Measurements from ENCODE around the gene NXN.
"Not testable (repeated sequence)": the region's sequence is repeated elsewhere in the genome, so short reads cannot be mapped to it uniquely, and the experiment has no call there.

The NXN gene

GRCh38 chr17:795721-796120 lies 183.9 kb downstream of the NXN start:
- peaks cover 4% of the 10 kb centered on the region; the same call in 1 of the 2 replicates for H3K4me1 ChIP-seq (ENCODE audit: control insufficient read depth, insufficient read depth, low read length)
- H3K27me3 ChIP-seq (ENCODE audit: control insufficient read depth, insufficient read depth, low read length), result no peaks in the 10 kb centered on the region
- no peak overlapping the region for H3K27ac ChIP-seq (ENCODE audit: low read depth, low read length)
- no peak overlapping the region for H3K4me3 ChIP-seq (ENCODE audit: low read depth, low read length)
- H3K36me3 ChIP-seq (ENCODE audit: control insufficient read depth, insufficient read depth, low read length), result peaks cover 52% of the 10 kb centered on the region
- H3K9me3 ChIP-seq (ENCODE audit: control insufficient read depth, insufficient read depth, low read depth, low read length), result no peaks in the 10 kb centered on the region
- no peak overlapping the region for H3K9ac ChIP-seq (ENCODE audit: low read length)

DNA sequence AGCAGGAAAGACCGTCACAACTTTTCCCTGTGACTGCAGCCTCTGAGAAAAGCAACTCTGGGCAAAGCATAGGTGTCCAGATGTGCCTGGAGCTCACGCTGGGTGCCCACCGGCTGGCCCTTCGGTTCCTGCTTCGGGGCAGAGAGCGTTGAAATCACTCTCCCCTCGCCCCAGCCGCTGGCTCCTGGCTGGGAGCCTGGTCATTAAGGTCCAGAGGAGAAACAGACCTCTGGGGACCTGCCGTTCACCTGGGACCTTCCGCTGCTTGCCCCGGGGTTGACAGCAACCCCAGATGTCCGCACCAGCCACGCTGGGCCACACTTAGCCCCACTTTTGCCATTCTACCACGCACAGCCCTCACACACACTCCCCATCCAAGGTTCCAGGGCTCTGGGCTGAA lies 184.3 kb downstream of the NXN start:
- Histone ChIP-seq H3K4me1 (ENCODE audit: control insufficient read depth, insufficient read depth, low read length) (peaks cover 4% of the 10 kb centered on the region; the same call in 1 of the 2 replicates), H3K27me3 (ENCODE audit: control insufficient read depth, insufficient read depth, low read length) (no peaks in the 10 kb centered on the region), H3K9ac (ENCODE audit: low read length) (peak overlapping the region; percentile 11), H3K4me3 (ENCODE audit: low read depth, low read length) (no peak overlapping the region), H3K9me3 (ENCODE audit: control insufficient read depth, insufficient read depth, low read depth, low read length) (no peaks in the 10 kb centered on the region), H3K27ac (ENCODE audit: low read depth, low read length) (no peak overlapping the region), H3K36me3 (ENCODE audit: control insufficient read depth, insufficient read depth, low read length) (peaks cover 48% of the 10 kb centered on the region)

DNA sequence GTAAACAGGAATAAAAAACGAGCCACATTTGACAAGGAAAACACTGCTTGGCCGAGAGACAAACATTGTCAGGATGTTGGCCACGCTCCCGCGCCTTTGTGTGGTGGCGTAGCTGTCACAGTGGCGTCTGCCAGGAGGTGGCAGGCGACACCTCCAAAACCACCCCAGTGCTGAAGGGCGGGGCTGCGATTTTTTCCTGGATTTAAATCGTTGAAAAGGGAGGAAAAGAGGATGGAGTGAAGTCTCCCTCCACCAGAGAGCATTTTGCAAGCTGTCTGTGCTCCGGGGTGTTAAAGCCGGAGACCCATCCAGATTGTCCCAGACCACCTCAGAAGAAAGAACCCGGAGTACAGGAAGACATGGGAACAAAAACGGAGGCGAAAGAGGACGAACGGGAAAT lies 184.7 kb downstream of the NXN start:
- H3K36me3 ChIP-seq (ENCODE audit: control insufficient read depth, insufficient read depth, low read length), result peaks cover 45% of the 10 kb centered on the region
- H3K4me1 ChIP-seq (ENCODE audit: control insufficient read depth, insufficient read depth, low read length), result peaks cover 6% of the 10 kb centered on the region; the same call in 1 of the 2 replicates
- H3K9ac ChIP-seq (ENCODE audit: low read length), result peak overlapping the region; percentile 11
- no peak overlapping the region for H3K27ac ChIP-seq (ENCODE audit: low read depth, low read length)
- no peaks in the 10 kb centered on the region for H3K27me3 ChIP-seq (ENCODE audit: control insufficient read depth, insufficient read depth, low read length)
- H3K9me3 ChIP-seq (ENCODE audit: control insufficient read depth, insufficient read depth, low read depth, low read length), result no peaks in the 10 kb centered on the region
- no peak overlapping the region for H3K4me3 ChIP-seq (ENCODE audit: low read depth, low read length)

GRCh38 chr17:792277-792676 lies 187.3 kb downstream of the NXN start:
- no peak overlapping the region for H3K27ac ChIP-seq (ENCODE audit: low read depth, low read length)
- H3K9ac ChIP-seq (ENCODE audit: low read length), result no peak overlapping the region
- no peaks in the 10 kb centered on the region for H3K9me3 ChIP-seq (ENCODE audit: control insufficient read depth, insufficient read depth, low read depth, low read length)
- H3K27me3 ChIP-seq (ENCODE audit: control insufficient read depth, insufficient read depth, low read length), result no peaks in the 10 kb centered on the region
- H3K4me1 ChIP-seq (ENCODE audit: control insufficient read depth, insufficient read depth, low read length), result peaks cover 12% of the 10 kb centered on the region; the same call in 1 of the 2 replicates
- no peak overlapping the region for H3K4me3 ChIP-seq (ENCODE audit: low read depth, low read length)
- peaks cover 56% of the 10 kb centered on the region for H3K36me3 ChIP-seq (ENCODE audit: control insufficient read depth, insufficient read depth, low read length)

DNA sequence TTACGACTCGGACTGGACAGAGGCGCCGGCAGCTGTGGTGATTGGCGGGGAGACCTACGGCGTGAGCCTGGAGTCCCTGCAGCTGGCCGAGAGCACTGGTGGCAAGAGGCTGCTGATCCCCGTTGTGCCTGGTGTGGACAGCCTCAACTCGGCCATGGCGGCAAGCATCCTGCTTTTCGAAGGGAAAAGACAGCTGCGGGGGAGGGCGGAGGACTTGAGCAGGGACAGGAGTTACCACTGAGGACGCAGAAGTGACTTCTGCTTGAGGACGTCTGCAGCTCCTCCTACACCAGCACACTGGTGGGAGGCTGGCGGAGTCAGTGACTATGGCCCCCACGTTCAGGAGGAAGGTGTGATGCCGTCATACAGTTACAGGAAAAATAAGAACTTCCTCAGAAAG lies 187.7 kb downstream of the NXN start:
- Histone ChIP-seq H3K9ac (ENCODE audit: low read length) (no peak overlapping the region), H3K9me3 (ENCODE audit: control insufficient read depth, insufficient read depth, low read depth, low read length) (no peaks in the 10 kb centered on the region), H3K4me3 (ENCODE audit: low read depth, low read length) (no peak overlapping the region), H3K27ac (ENCODE audit: low read depth, low read length) (no peak overlapping the region), H3K27me3 (ENCODE audit: control insufficient read depth, insufficient read depth, low read length) (no peaks in the 10 kb centered on the region), H3K36me3 (ENCODE audit: control insufficient read depth, insufficient read depth, low read length) (peaks cover 51% of the 10 kb centered on the region), H3K4me1 (ENCODE audit: control insufficient read depth, insufficient read depth, low read length) (peaks cover 12% of the 10 kb centered on the region; the same call in 1 of the 2 replicates)

DNA sequence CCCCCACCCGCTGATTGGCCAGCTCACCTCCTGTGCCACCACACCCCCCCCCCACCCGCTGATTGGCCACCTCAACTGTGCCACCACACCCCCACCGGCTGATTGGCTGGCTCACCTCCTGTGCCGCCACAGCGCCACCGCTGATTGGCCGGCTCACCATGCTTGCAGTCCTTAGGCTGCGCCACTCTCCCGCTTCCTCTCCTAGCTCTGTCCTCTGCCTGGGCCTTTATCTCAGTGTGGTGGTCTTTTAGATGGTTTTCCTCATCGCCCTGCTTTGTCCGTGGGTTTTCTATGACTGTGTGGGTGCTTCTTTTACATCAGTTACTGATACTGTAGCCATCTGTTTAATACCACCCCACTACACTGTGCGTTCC lies 188.7 kb downstream of the NXN start:
- H3K36me3 ChIP-seq (ENCODE audit: control insufficient read depth, insufficient read depth, low read length), result peaks cover 45% of the 10 kb centered on the region
- H3K27ac ChIP-seq (ENCODE audit: low read depth, low read length); H3K9me3 ChIP-seq (ENCODE audit: control insufficient read depth, insufficient read depth, low read depth, low read length); H3K9ac ChIP-seq (ENCODE audit: low read length); H3K27me3 ChIP-seq (ENCODE audit: control insufficient read depth, insufficient read depth, low read length): not testable (repeated sequence)
- H3K4me3 ChIP-seq (ENCODE audit: low read depth, low read length), result peak overlapping the region; percentile 14; the same call in 1 of the 2 replicates
- peaks cover 12% of the 10 kb centered on the region; the same call in 1 of the 2 replicates for H3K4me1 ChIP-seq (ENCODE audit: control insufficient read depth, insufficient read depth, low read length)

GRCh38 chr17:789931-790873 lies 189.4 kb downstream of the NXN start:
- peaks cover 11% of the 10 kb centered on the region; the same call in 1 of the 2 replicates for H3K4me1 ChIP-seq (ENCODE audit: control insufficient read depth, insufficient read depth, low read length)
- H3K4me3 ChIP-seq (ENCODE audit: low read depth, low read length), result peak overlapping the region; percentile 19; the same call in 1 of the 2 replicates
- not testable (repeated sequence) for H3K9me3 ChIP-seq (ENCODE audit: control insufficient read depth, insufficient read depth, low read depth, low read length); H3K27me3 ChIP-seq (ENCODE audit: control insufficient read depth, insufficient read depth, low read length); H3K27ac ChIP-seq (ENCODE audit: low read depth, low read length); H3K9ac ChIP-seq (ENCODE audit: low read length)
- peaks cover 43% of the 10 kb centered on the region for H3K36me3 ChIP-seq (ENCODE audit: control insufficient read depth, insufficient read depth, low read length)

DNA sequence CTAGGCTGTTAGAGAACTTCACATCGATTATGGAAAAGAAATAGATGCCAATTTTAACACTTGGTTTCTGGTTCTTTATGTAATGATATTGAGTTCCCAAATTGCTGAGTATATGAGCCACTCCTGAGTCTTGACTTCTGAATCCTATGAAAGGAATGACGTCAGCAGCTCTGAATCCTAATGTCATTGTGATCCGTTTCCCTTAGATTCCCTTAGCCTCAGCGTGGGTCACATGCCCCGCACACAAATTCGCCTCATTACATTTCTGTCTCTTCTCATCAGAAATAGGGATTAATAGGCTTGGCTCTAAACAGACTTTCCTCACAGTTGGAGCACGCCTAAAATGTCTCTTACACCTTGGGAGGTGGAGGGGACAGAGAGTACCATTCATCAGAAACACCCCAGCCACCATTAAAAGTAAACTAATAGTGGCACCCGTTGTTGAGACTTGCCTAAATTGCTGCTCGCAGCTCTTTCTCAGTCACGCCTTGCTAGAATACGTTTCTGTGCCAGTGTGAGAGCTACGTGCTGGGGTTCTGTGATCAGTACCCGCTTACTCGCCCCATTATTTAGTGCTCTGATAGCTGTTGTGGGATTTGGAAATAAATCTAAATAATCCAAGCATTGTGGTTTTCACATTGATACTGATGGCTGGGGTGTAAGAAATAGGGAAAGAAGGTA lies 190.3 kb downstream of the NXN start:
- Histone ChIP-seq H3K9ac (ENCODE audit: low read length) (no peak overlapping the region), H3K9me3 (ENCODE audit: control insufficient read depth, insufficient read depth, low read depth, low read length) (no peaks in the 10 kb centered on the region), H3K27ac (ENCODE audit: low read depth, low read length) (no peak overlapping the region), H3K27me3 (ENCODE audit: control insufficient read depth, insufficient read depth, low read length) (no peaks in the 10 kb centered on the region), H3K4me1 (ENCODE audit: control insufficient read depth, insufficient read depth, low read length) (peaks cover 8% of the 10 kb centered on the region; the same call in 1 of the 2 replicates), H3K4me3 (ENCODE audit: low read depth, low read length) (no peak overlapping the region), H3K36me3 (ENCODE audit: control insufficient read depth, insufficient read depth, low read length) (peaks cover 49% of the 10 kb centered on the region)

DNA sequence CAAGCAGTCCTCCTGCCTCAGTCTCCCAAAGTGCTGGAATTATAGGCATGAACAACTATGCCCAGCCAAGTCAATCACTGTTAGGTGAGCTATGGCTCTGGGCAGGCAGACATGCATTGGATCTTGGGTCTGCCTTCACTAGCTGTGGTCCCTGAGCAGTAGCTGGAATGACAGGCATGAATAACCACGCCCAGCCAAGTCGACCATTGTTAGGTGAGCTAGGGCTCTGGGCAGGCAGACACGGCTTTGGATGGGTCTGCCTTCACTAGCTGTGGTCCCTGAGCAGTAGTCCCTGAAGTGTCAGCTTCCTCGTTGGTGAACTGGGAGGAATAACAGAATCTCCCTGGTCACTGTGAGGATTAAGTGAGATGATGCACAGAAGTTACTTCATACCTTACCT lies 191.0 kb downstream of the NXN start:
- Histone ChIP-seq H3K9me3 (ENCODE audit: control insufficient read depth, insufficient read depth, low read depth, low read length) (no peaks in the 10 kb centered on the region), H3K27me3 (ENCODE audit: control insufficient read depth, insufficient read depth, low read length) (no peaks in the 10 kb centered on the region), H3K27ac (ENCODE audit: low read depth, low read length) (no peak overlapping the region), H3K4me3 (ENCODE audit: low read depth, low read length) (no peak overlapping the region), H3K4me1 (ENCODE audit: control insufficient read depth, insufficient read depth, low read length) (peaks cover 8% of the 10 kb centered on the region; the same call in 1 of the 2 replicates), H3K9ac (ENCODE audit: low read length) (no peak overlapping the region), H3K36me3 (ENCODE audit: control insufficient read depth, insufficient read depth, low read length) (peaks cover 56% of the 10 kb centered on the region)

- Histone ChIP-seq H3K27me3 (ENCODE audit: control insufficient read depth, insufficient read depth, low read length) (no peaks in the 10 kb centered on the region), H3K4me1 (ENCODE audit: control insufficient read depth, insufficient read depth, low read length) (peaks cover 8% of the 10 kb centered on the region; the same call in 1 of the 2 replicates), H3K36me3 (ENCODE audit: control insufficient read depth, insufficient read depth, low read length) (peaks cover 55% of the 10 kb centered on the region), H3K27ac (ENCODE audit: low read depth, low read length) (no peak overlapping the region), H3K9ac (ENCODE audit: low read length) (no peak overlapping the region), H3K4me3 (ENCODE audit: low read depth, low read length) (no peak overlapping the region), H3K9me3 (ENCODE audit: control insufficient read depth, insufficient read depth, low read depth, low read length) (no peaks in the 10 kb centered on the region)
Measured at GRCh38 chr17:787641-788221, 191.8 kb downstream of the NXN start.

Data from HUES6 (cell line).